WTC11 (cell line): ENCODE results near the gene MATR3. TPM values are rescaled to one million over a fixed set of nuclear protein-coding genes. Genes with fewer than 3 reads are reported as not detected.

Experiments used
- ATAC-seq: fragments of 200-7000 bp; cut with Tn5 transposase; 2 replicates; pipeline ENCODE4 v1.10.0; 2021; ENCODE audit warnings: mild to moderate bottlenecking, moderate library complexity
- CTCF ChIA-PET: fragments of 300-600 bp; sonication (Branson Sonifier 250); formaldehyde crosslinking; loops from one replicate; lab custom pipeline; 2021; ENCODE audit warnings: antibody characterized with exemption; lab: Charles Lee
- POLR2A ChIA-PET: fragments of 350-600 bp; sonication (Branson Sonifier 250); formaldehyde crosslinking; loops from one replicate; lab custom pipeline; 2021; ENCODE audit warnings: antibody characterized with exemption; lab: Charles Lee
- DNase-seq: peaks from one replicate; pipeline ENCODE4 v3.0.0; 2021; ENCODE audit warnings: low spot score
- H3K27ac Mint-ChIP-seq: 2 replicates; pipeline ENCODE4 v1.8.0; 2021; ENCODE audit warnings: mixed read lengths
- H3K27me3 Mint-ChIP-seq: 2 replicates; pipeline ENCODE4 v1.8.0; 2021; ENCODE audit warnings: low read depth, mild to moderate bottlenecking, moderate library complexity, mixed read lengths
- H3K36me3 Mint-ChIP-seq: 2 replicates; pipeline ENCODE4 v1.8.0; 2021; ENCODE audit warnings: mixed read lengths
- H3K4me1 Mint-ChIP-seq: 2 replicates; pipeline ENCODE4 v1.8.0; 2022; ENCODE audit warnings: mixed read lengths
- H3K4me3 Mint-ChIP-seq: 2 replicates; pipeline ENCODE4 v1.8.0; 2021; ENCODE audit warnings: mild to moderate bottlenecking, moderate library complexity, mixed read lengths
- H3K9me3 Mint-ChIP-seq: 2 replicates; pipeline ENCODE4 v1.8.0; 2021; ENCODE audit warnings: mixed read lengths
- ARID4B ChIP-seq: sonication (generic); formaldehyde crosslinking; IDR thresholded peaks from 2 replicates; pipeline ENCODE4 v1.8.0; 2023; ENCODE audit warnings: missing genetic modification reagents, mild to moderate bottlenecking, borderline replicate concordance
- IRF2 ChIP-seq: sonication (generic); formaldehyde crosslinking; IDR thresholded peaks from 2 replicates; pipeline ENCODE4 v1.8.0; 2022; ENCODE audit warnings: low read depth, missing genetic modification reagents, borderline replicate concordance
- JAZF1 ChIP-seq: fragments of 250-450 bp; sonication (Bioruptor Pico); IDR thresholded peaks from 2 replicates; pipeline ENCODE4 v1.9.0; 2021; ENCODE audit warnings: moderate library complexity, mild to moderate bottlenecking, inconsistent platforms
- KAT7 ChIP-seq: sonication (generic); formaldehyde crosslinking; IDR thresholded peaks from 2 replicates; pipeline ENCODE4 v1.8.1; 2023; ENCODE audit warnings: missing genetic modification reagents, mild to moderate bottlenecking, borderline replicate concordance
- MAX ChIP-seq: sonication (generic); formaldehyde crosslinking; IDR thresholded peaks from 2 replicates; pipeline ENCODE4 v1.8.0; 2022; ENCODE audit warnings: mild to moderate bottlenecking, missing genetic modification reagents
- NR3C1 ChIP-seq: sonication (generic); formaldehyde crosslinking; conservative IDR thresholded peaks from 2 replicates; pipeline ENCODE4 v1.8.1; 2023; ENCODE audit warnings: low read depth, mild to moderate bottlenecking, missing genetic modification reagents
- SMAD3 ChIP-seq: sonication (generic); formaldehyde crosslinking; IDR thresholded peaks from 2 replicates; pipeline ENCODE4 v1.8.0; 2022; ENCODE audit warnings: missing genetic modification reagents, mild to moderate bottlenecking, borderline replicate concordance
- SMAD4 ChIP-seq: sonication (generic); formaldehyde crosslinking; IDR thresholded peaks from 2 replicates; pipeline ENCODE4 v1.8.0; 2022; ENCODE audit warnings: mild to moderate bottlenecking, missing genetic modification reagents
- ZBTB43 ChIP-seq: sonication (generic); formaldehyde crosslinking; IDR thresholded peaks from 2 replicates; pipeline ENCODE4 v1.8.1; 2023; ENCODE audit warnings: mild to moderate bottlenecking, missing genetic modification reagents
- ZNF232 ChIP-seq: sonication (generic); formaldehyde crosslinking; IDR thresholded peaks from 2 replicates; pipeline ENCODE4 v1.8.0; 2022; ENCODE audit warnings: mild to moderate bottlenecking, missing genetic modification reagents
- total RNA-seq: library from RNA; stranded (reverse); gene quantifications from 3 replicates; pipeline ENCODE4 v1.2.3, GENCODE V29; 2021
- TF ChIP-seq, protein P1 (sequence below): fragments of 250-450 bp; sonication (Bioruptor Pico); IDR thresholded peaks from 2 replicates; pipeline ENCODE4 v1.9.0; 2021; ENCODE audit warnings: mild to moderate bottlenecking
- TF ChIP-seq, protein P2 (sequence below): fragments of 250-450 bp; sonication (Bioruptor Pico); IDR thresholded peaks from 2 replicates; pipeline ENCODE4 v2.1.2; 2022; ENCODE audit warnings: mild to moderate bottlenecking, moderate library complexity
- TF ChIP-seq, protein P3 (sequence below): fragments of 250-450 bp; sonication (Bioruptor Pico); conservative IDR thresholded peaks from 2 replicates; pipeline ENCODE4 v1.9.0; 2021; ENCODE audit warnings: mild to moderate bottlenecking
- TF ChIP-seq, protein P4 (sequence below): sonication (generic); formaldehyde crosslinking; IDR thresholded peaks from 2 replicates; pipeline ENCODE4 v1.8.1; 2023; ENCODE audit warnings: mild to moderate bottlenecking, missing genetic modification reagents, borderline replicate concordance
- TF ChIP-seq, protein P5 (sequence below): sonication (generic); formaldehyde crosslinking; IDR thresholded peaks from 2 replicates; pipeline ENCODE4 v1.8.1; 2023; ENCODE audit warnings: mild to moderate bottlenecking, missing genetic modification reagents

The MATR3 gene
- total RNA-seq, 1 experiment from 2014 or later = 290 TPM

- Mint-ChIP-seq H3K4me1 (peaks cover 10% of the 10 kb centered on the region), H3K36me3 (peaks cover 43% of the 10 kb centered on the region), H3K9me3 (0 out of 2 replicates have a peak, but pooled peaks cover 5% of the 10 kb centered on the region), H3K27me3 (no peaks in the 10 kb centered on the region), H3K27ac (0 out of 2 replicates have a peak overlapping the region, but pooled peaks have one; percentile 28), H3K4me3 (no peak overlapping the region)
- CTCF ChIA-PET = interaction anchor here (0.6 kb wide), 1 partner anchor 23 kb away, joined by 3 read pairs; no protein-coding TSS in a partner anchor
- DNase-seq = no peak
- ATAC-seq = no peak
- TF ChIP-seq, protein P1, sequence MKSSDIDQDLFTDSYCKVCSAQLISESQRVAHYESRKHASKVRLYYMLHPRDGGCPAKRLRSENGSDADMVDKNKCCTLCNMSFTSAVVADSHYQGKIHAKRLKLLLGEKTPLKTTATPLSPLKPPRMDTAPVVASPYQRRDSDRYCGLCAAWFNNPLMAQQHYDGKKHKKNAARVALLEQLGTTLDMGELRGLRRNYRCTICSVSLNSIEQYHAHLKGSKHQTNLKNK = no peak
- TF ChIP-seq ARID4B (CRISPR knock-in tag) = no peak
- no peak for TF ChIP-seq ZBTB43 (CRISPR knock-in tag)
- TF ChIP-seq, protein P2, sequence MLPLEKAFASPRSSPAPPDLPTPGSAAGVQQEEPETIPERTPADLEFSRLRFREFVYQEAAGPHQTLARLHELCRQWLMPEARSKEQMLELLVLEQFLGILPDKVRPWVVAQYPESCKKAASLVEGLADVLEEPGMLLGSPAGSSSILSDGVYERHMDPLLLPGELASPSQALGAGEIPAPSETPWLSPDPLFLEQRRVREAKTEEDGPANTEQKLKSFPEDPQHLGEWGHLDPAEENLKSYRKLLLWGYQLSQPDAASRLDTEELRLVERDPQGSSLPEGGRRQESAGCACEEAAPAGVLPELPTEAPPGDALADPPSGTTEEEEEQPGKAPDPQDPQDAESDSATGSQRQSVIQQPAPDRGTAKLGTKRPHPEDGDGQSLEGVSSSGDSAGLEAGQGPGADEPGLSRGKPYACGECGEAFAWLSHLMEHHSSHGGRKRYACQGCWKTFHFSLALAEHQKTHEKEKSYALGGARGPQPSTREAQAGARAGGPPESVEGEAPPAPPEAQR (CRISPR knock-in tag) = no peak
- no peak for TF ChIP-seq KAT7 (CRISPR knock-in tag)
- TF ChIP-seq SMAD4 (CRISPR knock-in tag) = no peak
- TF ChIP-seq, protein P3, sequence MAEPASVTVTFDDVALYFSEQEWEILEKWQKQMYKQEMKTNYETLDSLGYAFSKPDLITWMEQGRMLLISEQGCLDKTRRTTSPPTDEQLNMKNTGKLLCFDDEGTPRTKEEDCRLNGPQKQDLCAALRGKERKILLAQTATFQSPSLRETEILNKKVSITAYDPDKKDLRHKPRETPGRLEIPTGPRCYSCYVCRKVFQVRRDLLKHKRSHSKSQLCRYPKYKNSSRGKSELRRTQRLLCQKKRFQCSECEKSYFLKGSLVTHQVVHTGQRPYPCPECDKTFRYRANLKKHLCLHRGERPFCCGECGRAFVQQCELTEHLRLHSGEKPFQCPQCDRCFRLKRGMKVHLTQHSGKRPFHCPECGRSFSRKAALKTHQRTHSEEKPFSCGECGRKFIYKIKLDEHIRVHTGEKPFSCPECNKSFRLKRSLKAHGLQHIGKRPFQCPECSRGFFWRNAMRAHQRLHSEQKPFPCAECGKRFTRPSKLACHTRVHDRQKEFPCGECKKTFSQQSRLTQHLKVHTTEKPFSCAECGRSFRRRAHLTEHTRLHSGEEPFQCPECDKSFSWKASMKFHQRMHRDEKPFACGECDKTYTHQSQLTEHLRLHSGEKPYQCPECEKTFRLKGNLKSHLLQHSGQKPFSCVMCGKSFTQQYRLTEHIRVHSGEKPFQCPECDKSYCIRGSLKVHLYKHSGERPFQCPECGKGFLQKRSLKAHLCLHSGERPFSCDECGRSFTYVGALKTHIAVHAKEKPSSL (CRISPR knock-in tag) = no peak
- TF ChIP-seq SMAD3 (CRISPR knock-in tag) = no peak
- no peak for TF ChIP-seq ZNF232
- TF ChIP-seq, protein P4, sequence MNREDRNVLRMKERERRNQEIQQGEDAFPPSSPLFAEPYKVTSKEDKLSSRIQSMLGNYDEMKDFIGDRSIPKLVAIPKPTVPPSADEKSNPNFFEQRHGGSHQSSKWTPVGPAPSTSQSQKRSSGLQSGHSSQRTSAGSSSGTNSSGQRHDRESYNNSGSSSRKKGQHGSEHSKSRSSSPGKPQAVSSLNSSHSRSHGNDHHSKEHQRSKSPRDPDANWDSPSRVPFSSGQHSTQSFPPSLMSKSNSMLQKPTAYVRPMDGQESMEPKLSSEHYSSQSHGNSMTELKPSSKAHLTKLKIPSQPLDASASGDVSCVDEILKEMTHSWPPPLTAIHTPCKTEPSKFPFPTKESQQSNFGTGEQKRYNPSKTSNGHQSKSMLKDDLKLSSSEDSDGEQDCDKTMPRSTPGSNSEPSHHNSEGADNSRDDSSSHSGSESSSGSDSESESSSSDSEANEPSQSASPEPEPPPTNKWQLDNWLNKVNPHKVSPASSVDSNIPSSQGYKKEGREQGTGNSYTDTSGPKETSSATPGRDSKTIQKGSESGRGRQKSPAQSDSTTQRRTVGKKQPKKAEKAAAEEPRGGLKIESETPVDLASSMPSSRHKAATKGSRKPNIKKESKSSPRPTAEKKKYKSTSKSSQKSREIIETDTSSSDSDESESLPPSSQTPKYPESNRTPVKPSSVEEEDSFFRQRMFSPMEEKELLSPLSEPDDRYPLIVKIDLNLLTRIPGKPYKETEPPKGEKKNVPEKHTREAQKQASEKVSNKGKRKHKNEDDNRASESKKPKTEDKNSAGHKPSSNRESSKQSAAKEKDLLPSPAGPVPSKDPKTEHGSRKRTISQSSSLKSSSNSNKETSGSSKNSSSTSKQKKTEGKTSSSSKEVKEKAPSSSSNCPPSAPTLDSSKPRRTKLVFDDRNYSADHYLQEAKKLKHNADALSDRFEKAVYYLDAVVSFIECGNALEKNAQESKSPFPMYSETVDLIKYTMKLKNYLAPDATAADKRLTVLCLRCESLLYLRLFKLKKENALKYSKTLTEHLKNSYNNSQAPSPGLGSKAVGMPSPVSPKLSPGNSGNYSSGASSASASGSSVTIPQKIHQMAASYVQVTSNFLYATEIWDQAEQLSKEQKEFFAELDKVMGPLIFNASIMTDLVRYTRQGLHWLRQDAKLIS (CRISPR knock-in tag) = no peak
- TF ChIP-seq, protein P5, sequence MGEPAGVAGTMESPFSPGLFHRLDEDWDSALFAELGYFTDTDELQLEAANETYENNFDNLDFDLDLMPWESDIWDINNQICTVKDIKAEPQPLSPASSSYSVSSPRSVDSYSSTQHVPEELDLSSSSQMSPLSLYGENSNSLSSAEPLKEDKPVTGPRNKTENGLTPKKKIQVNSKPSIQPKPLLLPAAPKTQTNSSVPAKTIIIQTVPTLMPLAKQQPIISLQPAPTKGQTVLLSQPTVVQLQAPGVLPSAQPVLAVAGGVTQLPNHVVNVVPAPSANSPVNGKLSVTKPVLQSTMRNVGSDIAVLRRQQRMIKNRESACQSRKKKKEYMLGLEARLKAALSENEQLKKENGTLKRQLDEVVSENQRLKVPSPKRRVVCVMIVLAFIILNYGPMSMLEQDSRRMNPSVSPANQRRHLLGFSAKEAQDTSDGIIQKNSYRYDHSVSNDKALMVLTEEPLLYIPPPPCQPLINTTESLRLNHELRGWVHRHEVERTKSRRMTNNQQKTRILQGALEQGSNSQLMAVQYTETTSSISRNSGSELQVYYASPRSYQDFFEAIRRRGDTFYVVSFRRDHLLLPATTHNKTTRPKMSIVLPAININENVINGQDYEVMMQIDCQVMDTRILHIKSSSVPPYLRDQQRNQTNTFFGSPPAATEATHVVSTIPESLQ (CRISPR knock-in tag) = no peak
- no peak for TF ChIP-seq IRF2
- no peak for TF ChIP-seq JAZF1 (CRISPR knock-in tag)
- no peak for TF ChIP-seq MAX (CRISPR knock-in tag)
- TF ChIP-seq NR3C1 (CRISPR knock-in tag) = no peak
- POLR2A ChIA-PET = no interaction called here
These were observed 2.5 kb upstream of the MATR3 start for GRCh38 chr5:139291051-139291450.
